Keratinocyte (primary cell): ENCODE measurements around the gene RNFT1. TPM values are rescaled to one million over a fixed set of nuclear protein-coding genes. Genes with fewer than 3 reads are reported as not detected.
"Not testable (repeated sequence)": the region's sequence is repeated elsewhere in the genome, so short reads cannot be mapped to it uniquely, and the experiment has no call there.

Experiments used
- DNase-seq: peaks from one replicate; pipeline ENCODE4 v3.0.0-alpha.2; 2011; ENCODE audit warnings: low read depth, missing footprints, low spot score
- FAIRE-seq: peaks from 2 replicates; lab custom pipeline; 2011; peaks lifted over from hg19 to GRCh38; lab: Jason Lieb, UNC
- H2AFZ ChIP-seq: 2 replicates; pipeline ENCODE4 v1.6.0; 2012; ENCODE audit warnings: low read length, control low read depth, inconsistent platforms; ENCODE audit not compliant: control insufficient read depth
- H3K27ac ChIP-seq: 2 replicates; pipeline ENCODE4 v1.5.1; 2011; ENCODE audit warnings: low read length; ENCODE audit not compliant: control insufficient read depth, insufficient read depth
- H3K27me3 ChIP-seq: 3 replicates; pipeline ENCODE4 v1.6.0; 2011; ENCODE audit warnings: low read length; ENCODE audit not compliant: control insufficient read depth, insufficient read depth; ENCODE audit errors: extremely low read depth
- H3K36me3 ChIP-seq, 2 experiments: 2 replicates in 1 of 2; 3 replicates in 1 of 2; pipeline ENCODE4 v1.5.1; 2011; ENCODE audit warnings: low read length in 2 of 2, mild to moderate bottlenecking in 1 of 2; ENCODE audit not compliant: control insufficient read depth in 2 of 2, insufficient read depth in 2 of 2; ENCODE audit errors: extremely low read depth in 1 of 2
- H3K4me1 ChIP-seq: 3 replicates; pipeline ENCODE4 v1.5.1; 2011; ENCODE audit warnings: low read length; ENCODE audit not compliant: control insufficient read depth, insufficient read depth; ENCODE audit errors: extremely low read depth
- H3K4me2 ChIP-seq: 3 replicates; pipeline ENCODE4 v1.6.0; 2011; ENCODE audit warnings: low read depth, low read length; ENCODE audit not compliant: control insufficient read depth, insufficient read depth; ENCODE audit errors: extremely low read depth
- H3K4me3 ChIP-seq, 3 experiments: fragments of 200-600 bp in 1 of 3; sonication (generic) in 1 of 3; 2 replicates in 2 of 3; 3 replicates in 1 of 3; pipeline ENCODE4 v1.5.1; 2011 to 2016; ENCODE audit warnings: low read length in 3 of 3, mild to moderate bottlenecking in 3 of 3, control low read depth in 2 of 3, inconsistent platforms in 1 of 3, low read depth in 1 of 3, mixed read lengths in 1 of 3, mixed run types in 1 of 3, moderate library complexity in 1 of 3; ENCODE audit not compliant: control insufficient read depth in 2 of 3, insufficient read depth in 2 of 3; ENCODE audit errors: extremely low read depth in 1 of 3
- H3K79me2 ChIP-seq: 2 replicates; pipeline ENCODE4 v1.6.0; 2012; ENCODE audit warnings: low read length; ENCODE audit not compliant: control insufficient read depth, insufficient read depth
- H3K9ac ChIP-seq: 3 replicates; pipeline ENCODE4 v1.6.0; 2011; ENCODE audit warnings: low read length; ENCODE audit not compliant: control insufficient read depth, insufficient read depth; ENCODE audit errors: extremely low read depth
- H3K9me1 ChIP-seq: 3 replicates; pipeline ENCODE4 v1.6.0; 2011; ENCODE audit warnings: low read length; ENCODE audit not compliant: control insufficient read depth, insufficient read depth; ENCODE audit errors: extremely low read depth
- H3K9me3 ChIP-seq: 2 replicates; pipeline ENCODE4 v1.5.1; 2012; ENCODE audit warnings: low read depth, low read length; ENCODE audit not compliant: control insufficient read depth
- H4K20me1 ChIP-seq: 3 replicates; pipeline ENCODE4 v1.6.0; 2011; ENCODE audit warnings: low read length; ENCODE audit not compliant: control insufficient read depth, insufficient read depth; ENCODE audit errors: extremely low read depth
- EZH2 ChIP-seq: IDR thresholded peaks from one replicate; pipeline ENCODE4 v1.6.1; 2012; ENCODE audit warnings: inconsistent platforms, mild to moderate bottlenecking, low read length, moderate library complexity
- dilution Hi-C: fragments of 300-500 bp; cut with MboI; formaldehyde crosslinking; loops from one replicate; pipeline ENCODE4 v1.7.0; 2020; ENCODE audit warnings: low sequenced_read_pairs; ENCODE audit not compliant: extremely low pct_ligation_motif_present
- polyA minus RNA-seq, 3 experiments: library from RNA; depleted of rRNA, polyadenylated mRNA; stranded (reverse); fragments of >200 nt; gene quantifications; 1 replicate in 1 of 3; 2 replicates in 1 of 3; 3 replicates in 1 of 3; pipeline ENCODE4 v1.2.3, GENCODE V29; 2011
- polyA plus RNA-seq, 5 experiments: library from polyadenylated mRNA; depleted of rRNA in 3 of 5; stranded (reverse) in 3 of 5; stranded (forward) in 1 of 5; unstranded in 1 of 5; fragments of >200 nt; gene quantifications; 1 replicate in 1 of 5; 2 replicates in 3 of 5; 3 replicates in 1 of 5; pipeline versions ENCODE4 v1.2.1 to v1.2.3, GENCODE V29; 2011 to 2012; ENCODE audit warnings: missing spikeins in 2 of 5, low read depth in 1 of 5, low replicate concordance in 1 of 5
- TF ChIP-seq, protein P1 (sequence below), 3 experiments: IDR thresholded peaks in 1 of 3; conservative IDR thresholded peaks in 1 of 3; optimal IDR thresholded peaks in 1 of 3; 2 replicates in 2 of 3; 3 replicates in 1 of 3; pipeline versions ENCODE3 to v1.5.1; 2011; ENCODE audit warnings: low read length in 3 of 3, mild to moderate bottlenecking in 3 of 3, moderate library complexity in 2 of 3, control low read depth in 1 of 3, inconsistent platforms in 1 of 3; ENCODE audit not compliant: insufficient read depth in 2 of 3; ENCODE audit errors: extremely low read depth in 1 of 3

RNFT1 gene, protein sequence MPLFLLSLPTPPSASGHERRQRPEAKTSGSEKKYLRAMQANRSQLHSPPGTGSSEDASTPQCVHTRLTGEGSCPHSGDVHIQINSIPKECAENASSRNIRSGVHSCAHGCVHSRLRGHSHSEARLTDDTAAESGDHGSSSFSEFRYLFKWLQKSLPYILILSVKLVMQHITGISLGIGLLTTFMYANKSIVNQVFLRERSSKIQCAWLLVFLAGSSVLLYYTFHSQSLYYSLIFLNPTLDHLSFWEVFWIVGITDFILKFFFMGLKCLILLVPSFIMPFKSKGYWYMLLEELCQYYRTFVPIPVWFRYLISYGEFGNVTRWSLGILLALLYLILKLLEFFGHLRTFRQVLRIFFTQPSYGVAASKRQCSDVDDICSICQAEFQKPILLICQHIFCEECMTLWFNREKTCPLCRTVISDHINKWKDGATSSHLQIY
- polyA plus RNA-seq (11.8 to 13.4 TPM (median 12.0 TPM) in 3 replicates), polyA minus RNA-seq (6.1 to 12.6 TPM (median 9.5 TPM) in 3 replicates)
- polyA plus RNA-seq (2011; ENCODE audit: low read depth): 0.71 TPM
- 5.7 and 10.6 TPM in 2 replicates for polyA plus RNA-seq (2011; cell fraction: cytosol; rRNA removed)
- 14.8 and 20.3 TPM in 2 replicates for polyA plus RNA-seq (2011; cell fraction: nucleus; rRNA removed)
- 4.4 and 9.0 TPM in 2 replicates for polyA plus RNA-seq (2012; ENCODE audit: low replicate concordance)
- 8.4 TPM for polyA minus RNA-seq (2011; cell fraction: cytosol; rRNA and poly(A)+ RNA removed)
- polyA minus RNA-seq (2011; cell fraction: nucleus; rRNA and poly(A)+ RNA removed): 5.9 and 8.8 TPM in 2 replicates

DNA sequence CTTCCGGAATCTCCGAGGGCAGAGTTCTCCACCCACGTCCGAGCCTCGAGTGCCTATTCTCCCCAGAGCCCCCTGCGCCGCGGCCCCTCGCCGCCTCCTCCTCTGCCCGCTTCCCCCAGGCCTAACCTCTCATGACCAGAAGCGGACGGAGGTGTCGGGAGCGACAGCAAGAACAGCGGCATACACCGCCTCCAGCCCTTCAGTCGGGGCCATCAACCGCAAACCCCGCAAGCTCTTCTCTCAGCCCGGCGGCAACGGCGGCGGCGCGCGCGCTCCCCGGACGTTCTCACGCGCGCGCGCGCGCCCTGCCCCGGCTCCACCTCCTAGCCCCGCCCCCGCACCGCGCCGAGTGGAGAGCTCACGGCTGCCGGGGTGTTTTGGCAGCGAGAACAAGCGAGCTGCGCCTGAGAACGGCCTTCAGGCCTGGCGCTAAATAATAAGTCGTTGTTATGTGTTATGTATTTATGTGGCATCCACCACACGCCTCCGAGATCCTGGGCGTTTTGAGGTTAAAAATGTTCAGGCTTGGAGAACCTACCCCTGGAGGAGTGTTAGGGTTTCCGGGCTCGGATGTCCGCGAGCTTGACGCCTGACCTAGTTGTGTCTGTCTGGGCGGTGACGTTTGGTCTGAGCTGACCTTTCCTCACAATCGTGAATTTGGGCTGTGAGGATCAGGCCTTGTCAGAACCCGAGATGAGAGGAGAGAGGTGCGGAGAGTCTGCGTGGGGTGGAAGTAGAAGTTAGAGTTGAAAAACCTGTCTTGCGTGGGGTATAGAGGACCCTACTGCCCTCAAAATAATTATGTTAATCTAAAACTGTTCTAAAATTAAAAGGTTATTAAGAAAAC lies at the start of gene RNFT1:
Gene RNFT1, minus strand, starts transcription at position 259 of the 847 bp plus-strand sequence. Its CDS starts 77 bp downstream, at position 182.
- no peaks in the 10 kb centered on the region for H4K20me1 ChIP-seq
- peak within 1 kb of the TSS; percentile 84 to 87 (median 85) for H3K4me3 ChIP-seq
- TF ChIP-seq, protein P1, sequence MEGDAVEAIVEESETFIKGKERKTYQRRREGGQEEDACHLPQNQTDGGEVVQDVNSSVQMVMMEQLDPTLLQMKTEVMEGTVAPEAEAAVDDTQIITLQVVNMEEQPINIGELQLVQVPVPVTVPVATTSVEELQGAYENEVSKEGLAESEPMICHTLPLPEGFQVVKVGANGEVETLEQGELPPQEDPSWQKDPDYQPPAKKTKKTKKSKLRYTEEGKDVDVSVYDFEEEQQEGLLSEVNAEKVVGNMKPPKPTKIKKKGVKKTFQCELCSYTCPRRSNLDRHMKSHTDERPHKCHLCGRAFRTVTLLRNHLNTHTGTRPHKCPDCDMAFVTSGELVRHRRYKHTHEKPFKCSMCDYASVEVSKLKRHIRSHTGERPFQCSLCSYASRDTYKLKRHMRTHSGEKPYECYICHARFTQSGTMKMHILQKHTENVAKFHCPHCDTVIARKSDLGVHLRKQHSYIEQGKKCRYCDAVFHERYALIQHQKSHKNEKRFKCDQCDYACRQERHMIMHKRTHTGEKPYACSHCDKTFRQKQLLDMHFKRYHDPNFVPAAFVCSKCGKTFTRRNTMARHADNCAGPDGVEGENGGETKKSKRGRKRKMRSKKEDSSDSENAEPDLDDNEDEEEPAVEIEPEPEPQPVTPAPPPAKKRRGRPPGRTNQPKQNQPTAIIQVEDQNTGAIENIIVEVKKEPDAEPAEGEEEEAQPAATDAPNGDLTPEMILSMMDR (optimal IDR thresholded peaks at IDR 0.05 in 1 of 3, IDR thresholded peaks at IDR 0.05 in 1 of 3, conservative IDR thresholded peaks at IDR 0.05 in 1 of 3; ENCODE audit: extremely low read depth in 1 of 3, insufficient read depth in 2 of 3, low read length in 3 of 3): no peak
- no peak for TF ChIP-seq EZH2
- DNase-seq: no peak
- peak within 1 kb of the TSS; percentile 92 for H3K9ac ChIP-seq
- FAIRE-seq: no peak
- no peaks in the 10 kb centered on the region for H3K79me2 ChIP-seq
- H3K4me1 ChIP-seq: peaks cover 14% of the 10 kb centered on the region
- H3K9me1 ChIP-seq: peaks cover 3% of the 10 kb centered on the region
- peak within 1 kb of the TSS; percentile 85 for H3K27ac ChIP-seq
- H2AFZ ChIP-seq: peak within 1 kb of the TSS; percentile 98
- no peaks in the 10 kb centered on the region for H3K27me3 ChIP-seq
- peaks cover 0 to 3% of the 10 kb centered on the region in 2 experiments for H3K36me3 ChIP-seq
- dilution Hi-C loops: no loop called here
- no peaks in the 10 kb centered on the region for H3K9me3 ChIP-seq
- H3K4me2 ChIP-seq: peak within 1 kb of the TSS; percentile 96

DNA sequence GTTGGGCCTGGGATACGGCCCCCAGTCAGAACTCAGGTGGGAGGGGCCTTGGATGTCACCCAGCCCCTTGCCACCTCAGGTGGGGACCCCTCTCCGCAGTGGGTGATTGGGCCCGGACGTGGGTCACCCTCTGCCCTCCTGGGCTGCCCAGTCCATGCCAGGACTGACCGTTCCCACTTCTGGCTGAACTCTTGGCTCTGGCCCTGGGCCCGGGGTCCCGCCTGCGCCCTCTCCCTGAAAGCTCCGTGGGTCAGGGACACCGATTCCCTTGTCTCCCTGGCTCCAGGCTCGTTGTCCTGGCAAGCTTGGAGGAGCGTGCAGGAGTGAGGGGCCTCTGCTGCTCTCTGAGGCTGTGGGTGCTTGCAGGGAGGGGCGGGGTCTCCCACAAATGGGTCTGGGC lies 44.8 kb upstream of the RNFT1 start:
- dilution Hi-C loops, H3K36me3 ChIP-seq, H3K9me3 ChIP-seq, H2AFZ ChIP-seq, H3K27me3 ChIP-seq, H4K20me1 ChIP-seq, DNase-seq, H3K4me1 ChIP-seq, H3K9ac ChIP-seq, H3K4me2 ChIP-seq, H3K27ac ChIP-seq, FAIRE-seq, H3K79me2 ChIP-seq, H3K9me1 ChIP-seq, H3K4me3 ChIP-seq: not testable (repeated sequence)

- H3K27me3 ChIP-seq, H3K4me3 ChIP-seq, H3K9me3 ChIP-seq, H3K4me2 ChIP-seq, DNase-seq, H2AFZ ChIP-seq, FAIRE-seq, H3K36me3 ChIP-seq, H3K27ac ChIP-seq, dilution Hi-C loops, H3K4me1 ChIP-seq, H3K9me1 ChIP-seq, H3K79me2 ChIP-seq, H4K20me1 ChIP-seq, H3K9ac ChIP-seq: not testable (repeated sequence)
Measured at GRCh38 chr17:60008377-60008776, 43.8 kb upstream of the RNFT1 start.
